Liver (tissue), 9 donors: Measurements from ENCODE around the gene SVEP1. TPM values are rescaled to one million over a fixed set of nuclear protein-coding genes. Genes with fewer than 3 reads are reported as not detected.

Experiments
- DNase-seq: peaks from one replicate; pipeline ENCODE4 v3.0.0-alpha.2; 2017; ENCODE audit warnings: low spot score
- H3K27ac ChIP-seq, 2 donors: one replicate each; pipeline ENCODE4 v1.7.0; 2013; ENCODE audit warnings: inconsistent platforms in 2 of 2, low read length in 2 of 2, control low read depth in 1 of 2, low read depth in 1 of 2, mild to moderate bottlenecking in 1 of 2
- H3K27me3 ChIP-seq, 4 donors: one replicate each; pipeline versions ENCODE4 v1.6.1 to v1.7.0; 2013; ENCODE audit warnings: low read length in 3 of 4, inconsistent platforms in 1 of 4, mild to moderate bottlenecking in 1 of 4, moderate library complexity in 1 of 4; ENCODE audit not compliant: control insufficient read depth in 4 of 4, insufficient read depth in 4 of 4
- H3K36me3 ChIP-seq, 4 donors: one replicate each; pipeline versions ENCODE4 v1.6.1 to v1.7.0; 2013; ENCODE audit warnings: low read length in 3 of 4, mild to moderate bottlenecking in 3 of 4, low read depth in 1 of 4, moderate library complexity in 1 of 4; ENCODE audit not compliant: control insufficient read depth in 4 of 4, insufficient read depth in 3 of 4
- H3K4me1 ChIP-seq, 4 donors: one replicate each; pipeline versions ENCODE4 v1.6.1 to v1.7.0; 2013; ENCODE audit warnings: low read length in 3 of 4, mild to moderate bottlenecking in 3 of 4, moderate library complexity in 1 of 4; ENCODE audit not compliant: control insufficient read depth in 4 of 4, insufficient read depth in 4 of 4
- H3K4me3 ChIP-seq, 3 donors: one replicate each; pipeline versions ENCODE4 v1.6.1 to v1.7.0; 2013; ENCODE audit warnings: low read length in 3 of 3, control low read depth in 1 of 3, low read depth in 1 of 3, mild to moderate bottlenecking in 1 of 3
- H3K9ac ChIP-seq, 2 donors: one replicate each; pipeline ENCODE4 v1.7.0; 2013; ENCODE audit warnings: low read length in 2 of 2, mild to moderate bottlenecking in 2 of 2, moderate library complexity in 2 of 2, control low read depth in 1 of 2, low read depth in 1 of 2
- H3K9me3 ChIP-seq, 4 donors: one replicate each; pipeline versions ENCODE4 v1.6.1 to v1.7.0; 2013; ENCODE audit warnings: low read length in 3 of 4; ENCODE audit not compliant: control insufficient read depth in 4 of 4
- CTCF ChIP-seq: fragments of 150-350 bp; IDR thresholded peaks from 2 replicates; pipeline ENCODE4 v1.5.1; 2017; ENCODE audit warnings: improper control_type of control experiment, low read depth, low read length; ENCODE audit not compliant: missing input control
- EGR1 ChIP-seq, 2 donors: IDR thresholded peaks; 2 replicates each; pipeline ENCODE4 v1.6.1; 2016 to 2018; ENCODE audit warnings: antibody characterized with exemption in 2 of 2, low read depth in 2 of 2
- FOXA1 ChIP-seq: IDR thresholded peaks from 2 replicates; pipeline ENCODE4 v1.6.1; 2016; ENCODE audit warnings: antibody characterized with exemption
- FOXA2 ChIP-seq: IDR thresholded peaks from 2 replicates; pipeline ENCODE4 v1.6.1; 2016; ENCODE audit warnings: antibody characterized with exemption
- GABPA ChIP-seq, 2 donors: IDR thresholded peaks in 1 of 2; conservative IDR thresholded peaks in 1 of 2; 2 replicates each; pipeline ENCODE4 v1.6.1; 2016; ENCODE audit warnings: antibody characterized with exemption in 2 of 2, mild to moderate bottlenecking in 1 of 2, moderate library complexity in 1 of 2
- HNF4A ChIP-seq, 2 donors: conservative IDR thresholded peaks; 2 replicates each; pipeline ENCODE4 v1.6.1; 2016; ENCODE audit warnings: antibody characterized with exemption in 2 of 2, mild to moderate bottlenecking in 2 of 2
- HNF4G ChIP-seq: IDR thresholded peaks from 2 replicates; pipeline ENCODE4 v1.6.1; 2016; ENCODE audit warnings: antibody characterized with exemption
- JUND ChIP-seq, 2 donors: IDR thresholded peaks; 2 replicates each; pipeline ENCODE4 v1.6.1; 2016; ENCODE audit warnings: antibody characterized with exemption in 2 of 2
- MAX ChIP-seq: IDR thresholded peaks from 2 replicates; pipeline ENCODE4 v1.6.1; 2016; ENCODE audit warnings: antibody characterized with exemption
- NR2F2 ChIP-seq: IDR thresholded peaks from 2 replicates; pipeline ENCODE4 v1.6.1; 2016; ENCODE audit warnings: antibody characterized with exemption
- RAD21 ChIP-seq, 2 donors: IDR thresholded peaks; 2 replicates each; pipeline ENCODE4 v1.6.1; 2016; ENCODE audit warnings: antibody characterized with exemption in 2 of 2, mild to moderate bottlenecking in 2 of 2
- REST ChIP-seq: IDR thresholded peaks from 2 replicates; pipeline ENCODE4 v1.6.1; 2016; ENCODE audit warnings: antibody characterized with exemption, mild to moderate bottlenecking
- RXRA ChIP-seq, 2 donors: IDR thresholded peaks; 2 replicates each; pipeline ENCODE4 v1.6.1; 2017 to 2018; ENCODE audit warnings: antibody characterized with exemption in 2 of 2, mild to moderate bottlenecking in 1 of 2
- SP1 ChIP-seq: IDR thresholded peaks from 2 replicates; pipeline ENCODE4 v1.6.1; 2018; ENCODE audit warnings: antibody characterized with exemption, mild to moderate bottlenecking
- TAF1 ChIP-seq: conservative IDR thresholded peaks from 2 replicates; pipeline ENCODE4 v1.6.1; 2016; ENCODE audit warnings: antibody characterized with exemption, mild to moderate bottlenecking
- YY1 ChIP-seq: IDR thresholded peaks from 2 replicates; pipeline ENCODE4 v1.6.1; 2016; ENCODE audit warnings: antibody characterized with exemption, mild to moderate bottlenecking
- WGBS: extraction: QIAGEN DNeasy Blood & Tissue Kit; methylation state at CpG from one replicate; pipeline ENCODE4 v1.1.7; 2013; 5-methylcytosine and 5-hydroxymethylcytosine counted together
- polyA plus RNA-seq, 2 donors: library from polyadenylated mRNA; stranded (reverse) in 1 of 2; unstranded in 1 of 2; fragments of 200-250 nt in 1 of 2; fragments of >200 nt in 1 of 2; fragmentation: Nextera tagmentation in 1 of 2; extraction: Ambion mirVana in 1 of 2; gene quantifications; one replicate each; pipeline versions ENCODE4 v1.2.1 to v1.2.3, GENCODE V29; 2013 to 2015
- total RNA-seq, 2 donors: library from RNA; depleted of rRNA; stranded (reverse); fragments of >200 nt; gene quantifications; one replicate each; pipeline ENCODE4 v1.2.3, GENCODE V29; 2014
- TF ChIP-seq, protein P1 (sequence below): IDR thresholded peaks from 2 replicates; pipeline ENCODE4 v1.6.1; 2016; ENCODE audit warnings: antibody characterized with exemption
- TF ChIP-seq, protein P2 (sequence below): IDR thresholded peaks from 2 replicates; pipeline ENCODE4 v1.6.1; 2016; ENCODE audit warnings: antibody characterized with exemption
- donor health status: healthy.
- donor health status: healthy.
- donor health status: healthy.
- donor health status: healthy.
- donor health status: healthy.

The SVEP1 gene
- total and polyA plus RNA-seq, 4 donors: 0.58 to 7.5 (median 1.8) TPM

GRCh38 chr9:110590816-110591215, 11.3 kb upstream of the SVEP1 start:
- H3K4me1 ChIP-seq: no peaks in the 10 kb centered on the region
- DNase-seq: no peak
- 79% methylated on average over 1 of the region's 1 CpG for WGBS

GRCh38 chr9:110588296-110588695, 8.8 kb upstream of the SVEP1 start:
- H3K36me3 ChIP-seq: no peaks in the 10 kb centered on the region
- no peaks in the 10 kb centered on the region for H3K27me3 ChIP-seq
- WGBS: 81% methylated on average over 1 of the region's 1 CpG
- H3K9me3 ChIP-seq: peaks cover 0 to 2% (median 0%) of the 10 kb centered on the region in 4 donors
- H3K9ac ChIP-seq: no peak overlapping the region
- DNase-seq: no peak
- no peak for TF ChIP-seq HNF4A (conservative IDR thresholded peaks at IDR 0.05)
- TF ChIP-seq REST: no peak
- no peak for TF ChIP-seq HNF4G
- TF ChIP-seq SP1: no peak
- no peak for TF ChIP-seq JUND (IDR thresholded peaks at IDR 0.05)
- no peak for TF ChIP-seq RXRA (IDR thresholded peaks at IDR 0.05)
- no peak for TF ChIP-seq YY1
- no peak for TF ChIP-seq NR2F2
- no peak for TF ChIP-seq CTCF
- TF ChIP-seq GABPA (IDR thresholded peaks at IDR 0.05 in 1 of 2, conservative IDR thresholded peaks at IDR 0.05 in 1 of 2): no peak
- no peak for TF ChIP-seq EGR1 (IDR thresholded peaks at IDR 0.05; ENCODE audit: low read depth in 2 of 2)
- no peak for TF ChIP-seq MAX
- no peak for TF ChIP-seq TAF1
- no peak for TF ChIP-seq FOXA2
- H3K27ac ChIP-seq: no peak overlapping the region
- no peaks in the 10 kb centered on the region for H3K4me1 ChIP-seq
- H3K4me3 ChIP-seq: no peak overlapping the region

More at GRCh38 chr9:110590816-110591215, 11.3 kb upstream of the SVEP1 start:
- no peak overlapping the region for H3K27ac ChIP-seq
- no peak overlapping the region for H3K4me3 ChIP-seq
- H3K9ac ChIP-seq: no peak overlapping the region
- H3K9me3 ChIP-seq: peaks cover 0 to 2% (median 0%) of the 10 kb centered on the region in 4 donors
- no peaks in the 10 kb centered on the region for H3K36me3 ChIP-seq
- TF ChIP-seq HNF4A (conservative IDR thresholded peaks at IDR 0.05) (no peak), EGR1 (IDR thresholded peaks at IDR 0.05; ENCODE audit: low read depth in 2 of 2) (no peak), FOXA1 (no peak), RXRA (IDR thresholded peaks at IDR 0.05) (no peak), RAD21 (IDR thresholded peaks at IDR 0.05) (no peak), FOXA2 (no peak)
- TF ChIP-seq, protein P1, sequence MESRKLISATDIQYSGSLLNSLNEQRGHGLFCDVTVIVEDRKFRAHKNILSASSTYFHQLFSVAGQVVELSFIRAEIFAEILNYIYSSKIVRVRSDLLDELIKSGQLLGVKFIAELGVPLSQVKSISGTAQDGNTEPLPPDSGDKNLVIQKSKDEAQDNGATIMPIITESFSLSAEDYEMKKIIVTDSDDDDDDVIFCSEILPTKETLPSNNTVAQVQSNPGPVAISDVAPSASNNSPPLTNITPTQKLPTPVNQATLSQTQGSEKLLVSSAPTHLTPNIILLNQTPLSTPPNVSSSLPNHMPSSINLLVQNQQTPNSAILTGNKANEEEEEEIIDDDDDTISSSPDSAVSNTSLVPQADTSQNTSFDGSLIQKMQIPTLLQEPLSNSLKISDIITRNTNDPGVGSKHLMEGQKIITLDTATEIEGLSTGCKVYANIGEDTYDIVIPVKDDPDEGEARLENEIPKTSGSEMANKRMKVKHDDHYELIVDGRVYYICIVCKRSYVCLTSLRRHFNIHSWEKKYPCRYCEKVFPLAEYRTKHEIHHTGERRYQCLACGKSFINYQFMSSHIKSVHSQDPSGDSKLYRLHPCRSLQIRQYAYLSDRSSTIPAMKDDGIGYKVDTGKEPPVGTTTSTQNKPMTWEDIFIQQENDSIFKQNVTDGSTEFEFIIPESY: no peak
- TF ChIP-seq, protein P2, sequence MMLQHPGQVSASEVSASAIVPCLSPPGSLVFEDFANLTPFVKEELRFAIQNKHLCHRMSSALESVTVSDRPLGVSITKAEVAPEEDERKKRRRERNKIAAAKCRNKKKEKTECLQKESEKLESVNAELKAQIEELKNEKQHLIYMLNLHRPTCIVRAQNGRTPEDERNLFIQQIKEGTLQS: no peak
- H3K27me3 ChIP-seq: no peaks in the 10 kb centered on the region
